GM18499 (cell line): ENCODE data around the gene LYL1.

Experiments
- ATAC-seq: cut with Tn5 transposase; IDR thresholded peaks from one replicate; pipeline ENCODE4 v1.9.1; 2021; ENCODE audit warnings: moderate number of reproducible peaks; ENCODE audit not compliant: insufficient read depth, unreplicated experiment

LYL1 gene

GRCh38 chr19:13060964-13061927 lies 41.4 kb downstream of the LYL1 start:
- ATAC-seq, result no peak

GRCh38 chr19:13060233-13060963 lies 42.3 kb downstream of the LYL1 start:
- no peak for ATAC-seq

DNA sequence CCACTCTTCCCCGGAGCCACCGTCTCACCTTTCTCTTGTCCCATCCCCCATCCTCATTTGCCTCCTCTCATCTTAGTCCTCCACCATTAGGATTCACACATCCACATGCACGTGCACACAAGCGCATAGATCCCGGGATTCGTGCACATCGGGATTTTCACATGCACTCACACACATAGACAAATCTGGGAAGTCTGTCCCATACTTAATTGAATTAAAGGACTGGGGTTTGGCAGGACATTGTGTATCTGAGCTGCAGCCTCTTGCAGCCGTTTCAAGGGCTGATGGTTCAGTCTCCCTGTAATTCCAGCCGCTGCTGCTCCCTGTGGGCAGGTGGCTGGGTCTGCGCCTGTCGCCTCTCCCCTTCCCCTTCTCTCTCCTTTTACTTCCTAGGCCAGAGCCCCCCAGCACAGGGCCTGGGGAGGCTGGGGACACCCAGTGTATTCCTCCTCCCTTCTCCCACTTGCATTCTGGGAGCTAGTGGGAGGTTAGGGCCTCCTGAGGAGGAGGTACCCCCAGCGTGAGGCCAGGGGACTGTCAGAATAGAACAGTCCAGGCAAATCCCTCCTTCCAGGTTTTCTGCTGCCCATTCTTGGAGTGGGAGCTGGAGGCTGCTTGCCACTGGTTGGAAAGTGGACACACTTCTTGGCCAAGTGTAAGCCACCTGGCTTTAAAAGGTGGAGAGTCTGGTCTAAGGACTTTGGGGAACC lies 43.6 kb downstream of the LYL1 start:
- no peak for ATAC-seq

GRCh38 chr19:13057744-13058143 lies 44.9 kb downstream of the LYL1 start:
- ATAC-seq, result no peak

GRCh38 chr19:13057147-13057572 lies 45.5 kb downstream of the LYL1 start:
- no peak for ATAC-seq

DNA sequence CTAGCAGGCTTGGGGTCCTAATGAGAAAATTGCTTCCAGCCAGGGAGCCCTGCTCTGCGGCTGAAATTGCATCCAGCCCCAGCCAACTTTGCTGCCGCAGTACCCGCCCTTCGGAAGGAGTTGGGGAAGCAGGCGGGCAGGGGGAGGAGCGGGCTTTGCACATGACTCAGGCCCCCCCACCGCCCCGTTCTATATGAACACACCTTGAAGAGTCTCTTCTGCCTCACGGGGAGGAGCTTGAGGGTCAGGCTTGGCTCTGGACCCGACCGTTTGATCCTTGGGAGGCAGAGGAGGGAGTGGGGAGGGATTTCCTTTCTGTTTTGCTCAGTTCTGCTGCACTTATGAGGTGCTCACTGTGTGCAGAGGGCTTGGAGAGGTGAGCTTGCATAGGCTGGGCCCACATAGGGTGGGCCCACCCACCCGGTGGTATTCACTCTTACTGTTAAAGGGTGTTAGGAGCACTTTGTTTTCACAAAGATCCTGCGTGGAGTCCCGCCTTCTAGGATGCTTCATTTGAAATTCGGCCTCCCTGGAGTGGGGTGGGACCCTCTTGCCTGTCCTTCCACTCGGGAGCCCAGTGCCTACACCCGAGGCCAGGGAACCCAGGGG lies 46.5 kb downstream of the LYL1 start:
- no peak for ATAC-seq

- no peak for ATAC-seq
These were observed 47.2 kb downstream of the LYL1 start for GRCh38 chr19:13055213-13056051.

GRCh38 chr19:13054626-13055212 lies 47.9 kb downstream of the LYL1 start:
- ATAC-seq, result no peak

DNA sequence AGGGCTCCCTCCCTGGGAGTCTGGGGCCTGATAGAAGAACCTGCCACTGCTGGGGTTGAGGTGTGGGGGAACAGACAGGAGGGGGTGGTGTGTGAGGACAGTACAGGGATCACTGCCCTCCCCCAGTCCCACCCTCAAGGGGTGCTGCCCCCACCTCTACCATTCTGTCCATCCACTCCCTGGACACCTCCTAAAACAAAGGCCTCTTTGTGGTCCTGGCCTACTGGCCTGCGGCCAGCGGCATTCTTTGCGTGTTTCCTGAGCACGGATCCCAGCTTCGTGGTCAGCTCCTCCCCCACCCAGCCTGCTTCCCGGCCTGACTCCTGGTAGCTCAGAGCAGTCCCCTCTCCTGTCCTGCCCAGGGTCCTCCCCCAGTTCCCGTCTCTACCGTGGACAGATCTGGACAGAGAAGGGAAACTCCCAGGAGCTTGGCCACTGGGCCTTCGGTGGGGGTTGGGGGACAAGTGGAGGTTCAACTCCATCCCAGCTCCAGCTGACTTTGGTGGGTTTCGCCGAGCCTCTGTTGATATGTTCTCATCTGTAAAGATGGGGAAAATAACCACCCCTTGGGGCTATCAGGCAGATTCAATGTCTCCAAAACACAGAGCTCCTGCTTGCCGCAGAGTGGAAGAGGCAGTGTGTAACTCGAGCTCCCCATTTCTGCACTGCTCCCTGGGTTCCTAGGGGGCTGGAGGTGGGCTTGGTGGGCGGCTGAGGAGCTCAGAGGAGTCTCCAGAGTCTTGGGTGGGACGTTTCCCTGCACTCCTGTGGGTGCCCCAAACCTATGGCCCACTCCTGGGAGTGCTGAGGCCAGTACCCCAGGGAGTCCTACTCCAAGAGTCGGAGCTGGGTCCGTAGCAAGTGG lies 48.7 kb downstream of the LYL1 start:
- no peak for ATAC-seq

- no peak for ATAC-seq
These were observed 49.4 kb downstream of the LYL1 start for GRCh38 chr19:13053238-13053637.

GRCh38 chr19:13052447-13053175 lies 50.0 kb downstream of the LYL1 start:
- no peak for ATAC-seq

GRCh38 chr19:13051557-13052165 lies 51.0 kb downstream of the LYL1 start:
- ATAC-seq, result no peak

GRCh38 chr19:13050274-13050673 lies 52.4 kb downstream of the LYL1 start:
- no peak for ATAC-seq
